H1 (cell line): ENCODE results near the gene MCM9. TPM values are rescaled to one million over a fixed set of nuclear protein-coding genes. Genes with fewer than 3 reads are reported as not detected.
A peak's percentile ranks its signal among the peaks of the same experiment; 100 is the strongest.

ENCODE experiments used
- CTCF ChIA-PET: fragments of 300-600 bp; sonication (Branson Sonifier 250); formaldehyde crosslinking; loops from one replicate; lab custom pipeline; 2021; ENCODE audit not compliant: partially characterized antibody; lab: Charles Lee
- POLR2A ChIA-PET: fragments of 300-600 bp; sonication (Branson Sonifier 250); formaldehyde crosslinking; loops from one replicate; lab custom pipeline; 2021; ENCODE audit warnings: inconsistent platforms; ENCODE audit not compliant: partially characterized antibody; lab: Charles Lee
- DNase-seq, 2 experiments: peaks; one replicate each; pipeline versions ENCODE4 v3.0.0 to v3.0.0-alpha.2; 2010 to 2022; ENCODE audit warnings: low spot score in 2 of 2, low read depth in 1 of 2, mixed read lengths in 1 of 2
- FAIRE-seq: peaks from 2 replicates; lab custom pipeline; 2011; peaks lifted over from hg19 to GRCh38; lab: Jason Lieb, UNC
- H2AFZ ChIP-seq: 2 replicates; pipeline ENCODE4 v1.8.1; 2012; ENCODE audit warnings: low read length, inconsistent platforms
- H2AK5ac ChIP-seq: 2 replicates; pipeline ENCODE4 v1.6.1; 2013; ENCODE audit warnings: low read depth, low read length
- H2BK120ac ChIP-seq: replicated peaks from 2 replicates; pipeline ENCODE3; 2013; ENCODE audit warnings: low read depth, low read length, inconsistent platforms
- H2BK12ac ChIP-seq: 2 replicates; pipeline ENCODE4 v1.6.1; 2013; ENCODE audit warnings: low read depth, low read length
- H2BK15ac ChIP-seq: 2 replicates; pipeline ENCODE4 v1.6.1; 2013; ENCODE audit warnings: low read length
- H2BK20ac ChIP-seq: 2 replicates; pipeline ENCODE4 v1.6.1; 2013; ENCODE audit warnings: low read length
- H2BK5ac ChIP-seq: 2 replicates; pipeline ENCODE4 v1.6.1; 2013; ENCODE audit warnings: low read depth, low read length
- H3K14ac ChIP-seq: 2 replicates; pipeline ENCODE4 v1.6.1; 2013; ENCODE audit warnings: inconsistent platforms; ENCODE audit not compliant: insufficient read length
- H3K18ac ChIP-seq: 2 replicates; pipeline ENCODE4 v1.6.1; 2013; ENCODE audit warnings: low read length; ENCODE audit errors: extremely low read depth
- H3K23ac ChIP-seq: 2 replicates; pipeline ENCODE4 v1.6.1; 2013; ENCODE audit warnings: inconsistent platforms; ENCODE audit not compliant: insufficient read length
- H3K23me2 ChIP-seq: 2 replicates; pipeline ENCODE4 v1.6.1; 2013; ENCODE audit warnings: low read depth, low read length
- H3K27ac ChIP-seq: 2 replicates; pipeline ENCODE4 v1.6.1; 2011; ENCODE audit warnings: low read depth, low read length, inconsistent platforms
- H3K27me3 ChIP-seq, 4 experiments: replicated peaks in 1 of 4; 1 replicate in 1 of 4; 2 replicates in 3 of 4; pipeline versions ENCODE4 v1.6.1 to v1.8.1; 2011 to 2013; ENCODE audit warnings: low read length in 3 of 4, mild to moderate bottlenecking in 3 of 4, inconsistent platforms in 2 of 4, mixed read lengths in 2 of 4, moderate library complexity in 1 of 4; ENCODE audit not compliant: control insufficient read depth in 3 of 4, insufficient read depth in 3 of 4; ENCODE audit errors: extremely low read depth in 1 of 4
- H3K36me3 ChIP-seq, 4 experiments: 2 replicates each; pipeline versions ENCODE4 v1.6.1 to v1.8.1; 2011 to 2013; ENCODE audit warnings: mild to moderate bottlenecking in 4 of 4, low read length in 3 of 4, moderate library complexity in 2 of 4, control low read depth in 1 of 4, inconsistent platforms in 1 of 4; ENCODE audit not compliant: insufficient read depth in 4 of 4, control insufficient read depth in 2 of 4
- H3K4ac ChIP-seq: replicated peaks from 2 replicates; pipeline ENCODE3; 2013; ENCODE audit warnings: low read length, low read depth, mixed read lengths, inconsistent platforms; ENCODE audit not compliant: insufficient read length
- H3K4me1 ChIP-seq, 4 experiments: replicated peaks in 1 of 4; 1 replicate in 1 of 4; 2 replicates in 3 of 4; pipeline versions ENCODE4 v1.6.1 to v1.8.1; 2011 to 2013; ENCODE audit warnings: low read length in 3 of 4, inconsistent platforms in 2 of 4, mixed read lengths in 1 of 4; ENCODE audit not compliant: insufficient read depth in 4 of 4, control insufficient read depth in 3 of 4
- H3K4me2 ChIP-seq, 2 experiments: 2 replicates each; pipeline versions ENCODE4 v1.6.1 to v1.8.1; 2011 to 2013; ENCODE audit warnings: low read depth in 2 of 2, low read length in 2 of 2, control low read depth in 1 of 2, inconsistent platforms in 1 of 2, mild to moderate bottlenecking in 1 of 2; ENCODE audit not compliant: insufficient read depth in 1 of 2
- H3K4me3 ChIP-seq, 4 experiments: fragments of 200-600, 300-600 bp in 1 of 4; sonication (generic), shearing (Covaris generic), sonication (Bioruptor Twin) in 1 of 4; 2 replicates each; pipeline versions ENCODE4 v1.5.1 to v1.8.1; 2011 to 2016; ENCODE audit warnings: low read length in 4 of 4, low read depth in 3 of 4, control low read depth in 2 of 4, inconsistent platforms in 2 of 4, mild to moderate bottlenecking in 2 of 4, mixed read lengths in 1 of 4, moderate library complexity in 1 of 4; ENCODE audit not compliant: insufficient read depth in 2 of 4; ENCODE audit errors: extremely low read depth in 1 of 4
- H3K56ac ChIP-seq: replicated peaks from 2 replicates; pipeline ENCODE3; 2013; ENCODE audit warnings: low read depth, mild to moderate bottlenecking, mixed read lengths, low read length, inconsistent platforms; ENCODE audit not compliant: insufficient read length
- H3K79me1 ChIP-seq: 2 replicates; pipeline ENCODE4 v1.6.1; 2013; ENCODE audit warnings: low read depth, low read length, control low read depth
- H3K79me2 ChIP-seq, 2 experiments: 2 replicates each; pipeline versions ENCODE4 v1.6.1 to v1.8.1; 2012 to 2013; ENCODE audit warnings: low read length in 2 of 2, mild to moderate bottlenecking in 2 of 2, inconsistent platforms in 1 of 2; ENCODE audit not compliant: insufficient read depth in 2 of 2, control insufficient read depth in 1 of 2
- H3K9ac ChIP-seq, 4 experiments: replicated peaks in 1 of 4; 1 replicate in 1 of 4; 2 replicates in 3 of 4; pipeline versions ENCODE4 v1.6.1 to v1.8.1; 2011 to 2013; ENCODE audit warnings: low read depth in 3 of 4, low read length in 3 of 4, control low read depth in 2 of 4, mild to moderate bottlenecking in 2 of 4, moderate library complexity in 2 of 4, inconsistent platforms in 1 of 4; ENCODE audit errors: extremely low read depth in 1 of 4
- H3K9me3 ChIP-seq, 2 experiments: 2 replicates each; pipeline versions ENCODE4 v1.6.1 to v1.8.1; 2012 to 2013; ENCODE audit warnings: mild to moderate bottlenecking in 2 of 2, moderate library complexity in 2 of 2, control low read depth in 1 of 2, inconsistent platforms in 1 of 2, low read depth in 1 of 2, low read length in 1 of 2, mixed read lengths in 1 of 2; ENCODE audit not compliant: insufficient read depth in 2 of 2
- H4K20me1 ChIP-seq, 2 experiments: replicated peaks in 1 of 2; 2 replicates each; pipeline versions ENCODE3 to v1.8.1; 2011 to 2013; ENCODE audit warnings: inconsistent platforms in 2 of 2, low read length in 2 of 2, mild to moderate bottlenecking in 1 of 2; ENCODE audit not compliant: insufficient read depth in 2 of 2, control insufficient read depth in 1 of 2
- H4K5ac ChIP-seq: 2 replicates; pipeline ENCODE4 v1.6.1; 2013; ENCODE audit warnings: low read length, low read depth, mixed read lengths, inconsistent platforms; ENCODE audit not compliant: insufficient read length
- H4K8ac ChIP-seq: 2 replicates; pipeline ENCODE4 v1.8.0; 2013; ENCODE audit warnings: mild to moderate bottlenecking, moderate library complexity, low read length, inconsistent platforms; ENCODE audit not compliant: insufficient read depth; ENCODE audit errors: extremely low read depth
- H4K91ac ChIP-seq: replicated peaks from 2 replicates; pipeline ENCODE3; 2013; ENCODE audit warnings: low read length, mixed read lengths, inconsistent platforms; ENCODE audit not compliant: insufficient read length
- FOSL1 ChIP-seq: IDR thresholded peaks from 2 replicates; pipeline ENCODE4 v1.6.1; 2011; ENCODE audit warnings: mild to moderate bottlenecking, low read depth, low read length, moderate library complexity; ENCODE audit not compliant: insufficient read depth
- JUND ChIP-seq: IDR thresholded peaks from 2 replicates; pipeline ENCODE4 v1.6.1; 2011; ENCODE audit warnings: mild to moderate bottlenecking, improper control_type of control experiment, low read length
- MAFK ChIP-seq: IDR thresholded peaks from 2 replicates; pipeline ENCODE4 v1.6.1; 2012; ENCODE audit warnings: low read depth, mild to moderate bottlenecking, improper control_type of control experiment, low read length
- NANOG ChIP-seq: IDR thresholded peaks from 2 replicates; pipeline ENCODE4 v1.6.1; 2011; ENCODE audit warnings: low read length, low read depth, mild to moderate bottlenecking, inconsistent platforms; ENCODE audit not compliant: insufficient read depth, poor library complexity, severe bottlenecking
- POLR2A ChIP-seq, 2 experiments: IDR thresholded peaks; 1 replicate in 1 of 2; 2 replicates in 1 of 2; pipeline ENCODE4 v1.6.1; 2011; ENCODE audit warnings: low read depth in 2 of 2, low read length in 2 of 2, mild to moderate bottlenecking in 2 of 2; ENCODE audit errors: control extremely low read depth in 1 of 2
- SIX5 ChIP-seq: IDR thresholded peaks from 2 replicates; pipeline ENCODE4 v1.6.1; 2011; ENCODE audit warnings: mild to moderate bottlenecking, low read depth, low read length
- SRF ChIP-seq: IDR thresholded peaks from 2 replicates; pipeline ENCODE4 v1.6.1; 2011; ENCODE audit warnings: mild to moderate bottlenecking, low read depth, low read length, moderate library complexity
- TAF1 ChIP-seq: IDR thresholded peaks from 2 replicates; pipeline ENCODE4 v1.6.1; 2011; ENCODE audit warnings: mild to moderate bottlenecking, low read depth, low read length
- TAF7 ChIP-seq: optimal IDR thresholded peaks from 2 replicates; pipeline ENCODE3; 2011; ENCODE audit warnings: low read depth, mild to moderate bottlenecking, inconsistent platforms, low read length, moderate library complexity, borderline replicate concordance
- WGBS, 2 experiments: shearing (Covaris generic) in 1 of 2; methylation state at CpG; one replicate each; pipeline versions ENCODE4 v1.1.6 to v1.1.7; 2013 to 2015; ENCODE audit warnings: low lambda C conversion rate in 2 of 2, mixed read lengths in 2 of 2, inconsistent platforms in 1 of 2, low coverage in 1 of 2, missing lambda C conversion rate in 1 of 2; ENCODE audit not compliant: insufficient replicate concordance in 2 of 2, insufficient coverage in 1 of 2, insufficient read length in 1 of 2; ENCODE audit errors: extremely low coverage in 1 of 2, missing lambda C conversion rate in 1 of 2; 5-methylcytosine and 5-hydroxymethylcytosine counted together
- polyA plus RNA-seq, 7 experiments: library from polyadenylated mRNA; depleted of rRNA in 3 of 7; stranded (reverse) in 5 of 7; unstranded in 2 of 7; fragments of >200 nt in 5 of 7; fragments of 200-250 nt in 2 of 7; gene quantifications; 1 replicate in 5 of 7; 2 replicates in 1 of 7; 4 replicates in 1 of 7; pipeline versions ENCODE4 v1.2.1 to v1.2.3, GENCODE V29; 2011 to 2013; ENCODE audit warnings: missing spikeins in 2 of 7, mixed read lengths in 2 of 7
- total RNA-seq: library from RNA; stranded (reverse); fragmentation: NEBNext Ultra II Directional; extraction: Animal tissue kit (Norgen Biotek cat#: 25700); gene quantifications from 2 replicates; pipeline ENCODE4 v1.2.1, GENCODE V29; 2021
- TF ChIP-seq, protein P1 (sequence below), 3 experiments: IDR thresholded peaks; 1 replicate in 2 of 3; 2 replicates in 1 of 3; pipeline versions ENCODE4 v1.5.1 to v1.6.1; 2011; ENCODE audit warnings: low read length in 3 of 3, mild to moderate bottlenecking in 3 of 3, inconsistent platforms in 2 of 3, low read depth in 1 of 3, moderate library complexity in 1 of 3; ENCODE audit not compliant: insufficient read depth in 1 of 3; ENCODE audit errors: control extremely low read depth in 1 of 3
- TF ChIP-seq, protein P2 (sequence below): IDR thresholded peaks from 2 replicates; pipeline ENCODE4 v1.6.1; 2011; ENCODE audit warnings: low read length, improper control_type of control experiment

MCM9 gene
- total and polyA plus RNA-seq, 2 of the 8 experiments (the other 6 are each of a cell fraction or from before 2014, with no cell fraction given), result 3.7 to 11.4 TPM

DNA sequence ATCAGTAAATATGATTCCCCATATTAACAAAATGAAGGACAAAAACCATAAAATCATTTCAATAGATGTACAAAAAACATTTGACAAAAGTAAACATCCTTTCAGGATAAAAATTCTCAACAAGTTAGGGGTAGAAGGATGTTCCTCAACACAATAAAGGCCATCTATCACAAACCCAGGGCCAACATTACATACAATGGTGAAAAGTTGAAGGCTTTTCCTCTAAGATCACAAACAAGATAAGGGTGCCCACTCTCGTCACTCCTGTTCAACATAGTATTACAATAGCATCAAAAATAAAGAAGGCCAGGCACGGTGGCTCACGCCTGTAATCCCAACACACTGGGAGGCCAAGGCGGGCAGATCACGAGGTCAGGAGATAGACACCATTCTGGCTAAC, 63.6 kb downstream of the MCM9 start:
- H3K9me3 ChIP-seq, result no peaks in the 10 kb centered on the region
- FAIRE-seq (peak; percentile 13), DNase-seq (no peak)
- H2BK120ac ChIP-seq, result no peak overlapping the region
- H2AK5ac ChIP-seq, result no peak overlapping the region
- 100% methylated on average over 5 of the region's 5 CpGs; no CpG with 5 or more reads in 1 of the 2 experiments for WGBS, 2 experiments
- no peak overlapping the region for H3K27ac ChIP-seq
- no peak overlapping the region for H2BK20ac ChIP-seq
- no peaks in the 10 kb centered on the region for H3K27me3 ChIP-seq
- no peaks in the 10 kb centered on the region; the same call in 1 of the 2 replicates for H3K23me2 ChIP-seq
- ChIA-PET POLR2A (no interaction called here), CTCF (no interaction called here)
- H3K79me1 ChIP-seq, result no peaks in the 10 kb centered on the region
- no peak overlapping the region for H4K91ac ChIP-seq
- H2AFZ ChIP-seq, result no peak overlapping the region
- no peak overlapping the region for H4K5ac ChIP-seq
- H4K8ac ChIP-seq, result no peak overlapping the region
- H3K36me3 ChIP-seq, result no peaks in the 10 kb centered on the region
- H3K4ac ChIP-seq, result no peak overlapping the region
- H3K18ac ChIP-seq, result no peak overlapping the region
- no peak overlapping the region for H3K23ac ChIP-seq
- no peak overlapping the region for H3K56ac ChIP-seq
- H3K14ac ChIP-seq, result no peak overlapping the region
- no peak overlapping the region for H2BK15ac ChIP-seq
- H3K79me2 ChIP-seq, result peaks cover 0 to 4% of the 10 kb centered on the region in 2 experiments; a peak in 1 of 4 replicates
- no peaks in the 10 kb centered on the region for H4K20me1 ChIP-seq
- H3K4me1 ChIP-seq, result no peaks in the 10 kb centered on the region
- no peak overlapping the region for H3K4me3 ChIP-seq
- H2BK12ac ChIP-seq, result no peak overlapping the region
- H3K4me2 ChIP-seq, result no peak overlapping the region
- no peak overlapping the region for H3K9ac ChIP-seq
- no peak overlapping the region for H2BK5ac ChIP-seq
- TF ChIP-seq NANOG, result no peak
- TF ChIP-seq, protein P1, sequence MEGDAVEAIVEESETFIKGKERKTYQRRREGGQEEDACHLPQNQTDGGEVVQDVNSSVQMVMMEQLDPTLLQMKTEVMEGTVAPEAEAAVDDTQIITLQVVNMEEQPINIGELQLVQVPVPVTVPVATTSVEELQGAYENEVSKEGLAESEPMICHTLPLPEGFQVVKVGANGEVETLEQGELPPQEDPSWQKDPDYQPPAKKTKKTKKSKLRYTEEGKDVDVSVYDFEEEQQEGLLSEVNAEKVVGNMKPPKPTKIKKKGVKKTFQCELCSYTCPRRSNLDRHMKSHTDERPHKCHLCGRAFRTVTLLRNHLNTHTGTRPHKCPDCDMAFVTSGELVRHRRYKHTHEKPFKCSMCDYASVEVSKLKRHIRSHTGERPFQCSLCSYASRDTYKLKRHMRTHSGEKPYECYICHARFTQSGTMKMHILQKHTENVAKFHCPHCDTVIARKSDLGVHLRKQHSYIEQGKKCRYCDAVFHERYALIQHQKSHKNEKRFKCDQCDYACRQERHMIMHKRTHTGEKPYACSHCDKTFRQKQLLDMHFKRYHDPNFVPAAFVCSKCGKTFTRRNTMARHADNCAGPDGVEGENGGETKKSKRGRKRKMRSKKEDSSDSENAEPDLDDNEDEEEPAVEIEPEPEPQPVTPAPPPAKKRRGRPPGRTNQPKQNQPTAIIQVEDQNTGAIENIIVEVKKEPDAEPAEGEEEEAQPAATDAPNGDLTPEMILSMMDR (IDR thresholded peaks at IDR 0.05; ENCODE audit: control extremely low read depth in 1 of 3, insufficient read depth in 1 of 3, low read depth in 1 of 3, low read length in 3 of 3), result no peak
- no peak for TF ChIP-seq POLR2A (IDR thresholded peaks at IDR 0.05; ENCODE audit: control extremely low read depth in 1 of 2, low read depth in 2 of 2, low read length in 2 of 2)
- no peak for TF ChIP-seq TAF7
- TF ChIP-seq JUND, result no peak
- TF ChIP-seq, protein P2, sequence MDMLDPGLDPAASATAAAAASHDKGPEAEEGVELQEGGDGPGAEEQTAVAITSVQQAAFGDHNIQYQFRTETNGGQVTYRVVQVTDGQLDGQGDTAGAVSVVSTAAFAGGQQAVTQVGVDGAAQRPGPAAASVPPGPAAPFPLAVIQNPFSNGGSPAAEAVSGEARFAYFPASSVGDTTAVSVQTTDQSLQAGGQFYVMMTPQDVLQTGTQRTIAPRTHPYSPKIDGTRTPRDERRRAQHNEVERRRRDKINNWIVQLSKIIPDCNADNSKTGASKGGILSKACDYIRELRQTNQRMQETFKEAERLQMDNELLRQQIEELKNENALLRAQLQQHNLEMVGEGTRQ, result no peak
- no peak for TF ChIP-seq SIX5
- TF ChIP-seq SRF, result no peak
- TF ChIP-seq MAFK, result no peak
- TF ChIP-seq TAF1, result no peak
- TF ChIP-seq FOSL1, result no peak
